ENCODE data around the gene TRAPPC14. TPM values are rescaled to one million over a fixed set of nuclear protein-coding genes. Genes with fewer than 3 reads are reported as not detected.

TRAPPC14 gene
- total and polyA plus RNA-seq, 2 of the 13 experiments (the other 11 are each of a cell fraction or from before 2014, with no cell fraction given) = 4.7 to 9.6 TPM

- no peak for TF ChIP-seq ATF3 (CRISPR knock-in tag; IDR thresholded peaks at IDR 0.05)
- TF ChIP-seq SNRNP70 (IDR thresholded peaks at IDR 0.05; ENCODE audit: low read depth, low read length) = no peak
- peak; percentile 6 for TF ChIP-seq ZNF574 (CRISPR knock-in tag; IDR thresholded peaks at IDR 0.05)
- peak; percentile 39; the same call in 1 of the 2 replicates for TF ChIP-seq ZNF292 (CRISPR knock-in tag; IDR thresholded peaks at IDR 0.05; ENCODE audit: borderline replicate concordance, low read depth)
- no peak for TF ChIP-seq FOXK2 (IDR thresholded peaks at IDR 0.05)
- no peak for TF ChIP-seq CHCHD3 (CRISPR knock-in tag; IDR thresholded peaks at IDR 0.05)
- TF ChIP-seq ZNF354B (CRISPR knock-in tag; IDR thresholded peaks at IDR 0.05) = no peak
- 0 out of 2 replicates have a peak, but pooled peaks have one; percentile 67 for TF ChIP-seq HBP1 (CRISPR knock-in tag; IDR thresholded peaks at IDR 0.05; ENCODE audit: low read depth)
- no peak for TF ChIP-seq ZBTB46 (CRISPR knock-in tag; IDR thresholded peaks at IDR 0.05; ENCODE audit: borderline replicate concordance)
- no peak for TF ChIP-seq ADNP (CRISPR knock-in tag; IDR thresholded peaks at IDR 0.05)
- no peak for TF ChIP-seq NFRKB (IDR thresholded peaks at IDR 0.05)
- TF ChIP-seq ZNF607 (CRISPR knock-in tag; IDR thresholded peaks at IDR 0.05; ENCODE audit: borderline replicate concordance) = no peak
- TF ChIP-seq NAIF1 (CRISPR knock-in tag; IDR thresholded peaks at IDR 0.05; ENCODE audit: borderline replicate concordance) = no peak
- 0 out of 2 replicates have a peak, but pooled peaks have one; percentile 38 for TF ChIP-seq ZNF557 (CRISPR knock-in tag; IDR thresholded peaks at IDR 0.05)
- TF ChIP-seq SMARCE1 (IDR thresholded peaks at IDR 0.05; ENCODE audit: borderline replicate concordance) = no peak
- TF ChIP-seq ZNF296 (CRISPR knock-in tag; conservative IDR thresholded peaks at IDR 0.05) = 0 out of 2 replicates have a peak, but pooled peaks have one; percentile 59
- TF ChIP-seq JUN (CRISPR knock-in tag; IDR thresholded peaks at IDR 0.05) = no peak
- TF ChIP-seq ZNF766 (CRISPR knock-in tag; IDR thresholded peaks at IDR 0.05; ENCODE audit: borderline replicate concordance) = no peak
- TF ChIP-seq MYC (CRISPR knock-in tag; IDR thresholded peaks at IDR 0.05; ENCODE audit: borderline replicate concordance) = 0 out of 2 replicates have a peak, but pooled peaks have one; percentile 24
- no peak for TF ChIP-seq ZNF652 (CRISPR knock-in tag; IDR thresholded peaks at IDR 0.05; ENCODE audit: borderline replicate concordance, low read depth)
- no peak for TF ChIP-seq FOXJ3 (CRISPR knock-in tag; IDR thresholded peaks at IDR 0.05; ENCODE audit: borderline replicate concordance)
- no peak for TF ChIP-seq ZFYVE20 (CRISPR knock-in tag; IDR thresholded peaks at IDR 0.05; ENCODE audit: borderline replicate concordance, low read depth)
- 0 out of 2 replicates have a peak, but pooled peaks have one; percentile 60 for TF ChIP-seq ZNF546 (CRISPR knock-in tag; conservative IDR thresholded peaks at IDR 0.05)
- no peak for TF ChIP-seq TBL1XR1 (IDR thresholded peaks at IDR 0.05; ENCODE audit: borderline replicate concordance, low read length, partially characterized antibody)
Observed at GRCh38 chr7:100119970-100120732, 38.4 kb downstream of the TRAPPC14 start (continued).

All from HepG2 (cell line).